ENCODE measurements around the gene UBR1. TPM values are rescaled to one million over a fixed set of nuclear protein-coding genes. Genes with fewer than 3 reads are reported as not detected.

Gene UBR1
- total RNA-seq, 2 donors from 2014 or later: 21.4 to 26.2 TPM

DNA sequence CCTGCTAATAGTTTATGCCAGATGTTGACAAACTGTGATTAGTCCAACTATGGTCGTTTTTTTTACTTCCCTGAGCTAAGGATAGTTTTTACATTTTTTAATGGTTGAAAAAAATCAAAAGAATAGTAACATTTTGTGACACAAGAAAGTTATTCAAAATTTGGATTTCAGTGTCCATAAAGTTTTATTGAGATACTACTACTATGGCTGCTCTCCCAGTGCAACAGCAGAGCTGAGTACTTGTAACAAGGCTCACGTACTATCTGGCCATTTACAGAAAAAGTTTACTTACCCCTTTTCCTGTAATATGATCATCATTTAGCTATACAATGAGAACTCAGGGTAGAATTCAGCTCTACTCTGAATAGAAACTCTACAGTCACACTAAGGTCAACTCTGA, 16.0 kb upstream of the UBR1 start:
- TF ChIP-seq CTCF (IDR thresholded peaks at IDR 0.05): no peak
- Histone ChIP-seq H3K9ac (ENCODE audit: low read depth in 2 of 2, low read length in 2 of 2) (no peak overlapping the region), H3K27me3 (no peaks in the 10 kb centered on the region), H3K27ac (no peak overlapping the region), H3K9me3 (no peaks in the 10 kb centered on the region), H3K36me3 (no peaks in the 10 kb centered on the region), H3K4me1 (peaks cover 14% of the 10 kb centered on the region), H3K4me3 (no peak overlapping the region)
- intact Hi-C loops (cut with DNase I): no loop called here
- DNase-seq: no peak

DNA sequence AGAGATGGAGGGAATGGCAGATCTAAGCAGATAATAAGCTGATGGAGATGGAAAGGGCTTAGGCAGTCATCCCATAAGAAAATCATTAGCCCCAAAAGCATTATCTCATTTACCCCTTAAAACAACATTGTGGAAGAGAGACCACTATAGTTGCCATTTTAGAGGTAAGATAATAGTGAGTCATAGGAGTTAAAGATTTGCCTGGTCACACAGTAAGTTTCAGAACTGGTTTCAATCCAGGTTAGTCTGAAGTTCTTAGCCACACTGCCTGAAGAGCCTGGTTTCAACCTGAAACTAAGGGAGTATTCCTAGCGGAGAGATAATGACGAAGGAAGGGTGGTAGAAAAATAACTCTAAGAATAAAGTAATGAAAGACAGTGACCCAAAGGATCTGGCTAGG, 13.0 kb upstream of the UBR1 start:
- Histone ChIP-seq H3K9ac (ENCODE audit: low read depth in 2 of 2, low read length in 2 of 2) (no peak overlapping the region), H3K27me3 (no peaks in the 10 kb centered on the region), H3K4me3 (no peak overlapping the region), H3K4me1 (no peaks in the 10 kb centered on the region), H3K9me3 (no peaks in the 10 kb centered on the region), H3K27ac (no peak overlapping the region), H3K36me3 (no peaks in the 10 kb centered on the region)
- no peak for DNase-seq
- intact Hi-C loops (cut with DNase I): no loop called here
- TF ChIP-seq CTCF (IDR thresholded peaks at IDR 0.05): no peak

- intact Hi-C loops (cut with DNase I): no loop called here
- Histone ChIP-seq H3K4me1 (no peaks in the 10 kb centered on the region), H3K9ac (ENCODE audit: low read depth in 2 of 2, low read length in 2 of 2) (no peak overlapping the region), H3K27me3 (no peaks in the 10 kb centered on the region), H3K9me3 (no peaks in the 10 kb centered on the region), H3K27ac (no peak overlapping the region), H3K4me3 (no peak overlapping the region), H3K36me3 (no peaks in the 10 kb centered on the region)
- TF ChIP-seq CTCF (IDR thresholded peaks at IDR 0.05): no peak
- DNase-seq: no peak
These were observed 12.4 kb upstream of the UBR1 start for GRCh38 chr15:43118286-43118685.

DNA sequence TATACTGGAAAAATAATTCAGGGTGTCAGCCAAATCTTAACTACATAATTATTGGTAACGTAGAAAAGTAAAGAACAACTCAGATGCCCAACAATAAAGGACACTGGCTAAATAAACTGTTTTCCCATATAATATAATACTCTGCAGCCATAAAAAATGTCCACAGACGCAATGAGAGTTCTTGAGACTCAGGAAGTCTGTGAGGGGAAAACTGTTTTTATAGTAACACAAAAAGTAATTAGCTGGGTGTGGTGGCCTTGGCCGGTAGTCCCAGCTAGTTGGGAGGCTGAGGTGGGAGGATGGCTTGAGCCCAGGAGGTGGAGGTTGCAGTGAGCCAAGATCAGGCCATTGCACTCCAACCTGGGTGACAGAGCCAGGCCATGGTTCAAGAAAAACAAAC, 5.5 kb upstream of the UBR1 start:
- H3K9ac ChIP-seq (ENCODE audit: low read depth in 2 of 2, low read length in 2 of 2): no peak overlapping the region
- TF ChIP-seq CTCF (IDR thresholded peaks at IDR 0.05): no peak
- H3K27ac ChIP-seq: no peak overlapping the region
- no peaks in the 10 kb centered on the region for H3K9me3 ChIP-seq
- H3K27me3 ChIP-seq: no peaks in the 10 kb centered on the region
- no peak overlapping the region for H3K4me3 ChIP-seq
- H3K4me1 ChIP-seq: no peaks in the 10 kb centered on the region
- DNase-seq: no peak
- intact Hi-C loops (cut with DNase I): no loop called here
- H3K36me3 ChIP-seq: no peaks in the 10 kb centered on the region

GRCh38 chr15:43107751-43108150, 1.9 kb upstream of the UBR1 start:
- TF ChIP-seq CTCF (IDR thresholded peaks at IDR 0.05): no peak
- intact Hi-C loops (cut with DNase I): loop anchor here (10.0 kb wide), 1 partner anchor 77 kb away; the partner anchor contains the start of gene CCNDBP1
- H3K4me3 ChIP-seq: no peak overlapping the region
- no peaks in the 10 kb centered on the region for H3K27me3 ChIP-seq
- H3K27ac ChIP-seq: no peak overlapping the region
- DNase-seq: no peak
- peaks cover 10% of the 10 kb centered on the region for H3K4me1 ChIP-seq
- no peak overlapping the region for H3K9ac ChIP-seq (ENCODE audit: low read depth in 2 of 2, low read length in 2 of 2)
- H3K9me3 ChIP-seq: no peaks in the 10 kb centered on the region
- H3K36me3 ChIP-seq: no peaks in the 10 kb centered on the region

- intact Hi-C loops (cut with DNase I): loop anchor here (10.0 kb wide), 1 partner anchor 78 kb away; the partner anchor contains the start of gene CCNDBP1
- no peak for DNase-seq
- H3K27me3 ChIP-seq: no peaks in the 10 kb centered on the region
- H3K36me3 ChIP-seq: no peaks in the 10 kb centered on the region
- peak overlapping the region; percentile 89 for H3K27ac ChIP-seq
- H3K9ac ChIP-seq (ENCODE audit: low read depth in 2 of 2, low read length in 2 of 2): peak overlapping the region; percentile 74
- peak overlapping the region; percentile 75 for H3K4me3 ChIP-seq
- no peak for TF ChIP-seq CTCF (IDR thresholded peaks at IDR 0.05)
- no peaks in the 10 kb centered on the region for H3K9me3 ChIP-seq
- peaks cover 10% of the 10 kb centered on the region for H3K4me1 ChIP-seq
These were observed 620 bp upstream of the UBR1 start for GRCh38 chr15:43106486-43106829.

All from colonic mucosa (tissue), 4 donors.